ENCODE measurements around the gene EDEM3. TPM values are rescaled to one million over a fixed set of nuclear protein-coding genes. Genes with fewer than 3 reads are reported as not detected.

Gene EDEM3
- total RNA-seq, 1 donor from 2014 or later = 37.5 TPM

GRCh38 chr1:184664042-184664660 is 90.5 kb downstream of the EDEM3 start:
- Mint-ChIP-seq H3K27me3 (peaks cover 35% of the 10 kb centered on the region), H3K9me3 (ENCODE audit: low read depth) (no peaks in the 10 kb centered on the region), H3K4me1 (ENCODE audit: low read depth) (peaks cover 11% of the 10 kb centered on the region), H3K27ac (no peak overlapping the region), H3K4me3 (ENCODE audit: low read depth) (peak overlapping the region; percentile 55), H3K36me3 (ENCODE audit: insufficient read depth) (no peaks in the 10 kb centered on the region)
- peak; percentile 89 for TF ChIP-seq CTCF (IDR thresholded peaks at IDR 0.05; ENCODE audit: unreplicated experiment)
- peak; percentile 70 for DNase-seq (ENCODE audit: low spot score, unreplicated experiment)

GRCh38 chr1:184661801-184662200 is 92.9 kb downstream of the EDEM3 start:
- H3K4me3 Mint-ChIP-seq (ENCODE audit: low read depth) = no peak overlapping the region
- no peaks in the 10 kb centered on the region for H3K9me3 Mint-ChIP-seq (ENCODE audit: low read depth)
- no peaks in the 10 kb centered on the region for H3K36me3 Mint-ChIP-seq (ENCODE audit: insufficient read depth)
- no peak for TF ChIP-seq CTCF (IDR thresholded peaks at IDR 0.05; ENCODE audit: unreplicated experiment)
- H3K27ac Mint-ChIP-seq = no peak overlapping the region
- H3K4me1 Mint-ChIP-seq (ENCODE audit: low read depth) = peaks cover 6% of the 10 kb centered on the region
- no peak for DNase-seq (ENCODE audit: low spot score, unreplicated experiment)
- H3K27me3 Mint-ChIP-seq = peaks cover 30% of the 10 kb centered on the region

- Mint-ChIP-seq H3K27me3 (peaks cover 24% of the 10 kb centered on the region), H3K4me1 (ENCODE audit: low read depth) (peaks cover 6% of the 10 kb centered on the region), H3K4me3 (ENCODE audit: low read depth) (no peak overlapping the region)
These were observed 94.0 kb downstream of the EDEM3 start for GRCh38 chr1:184660462-184661191.

GRCh38 chr1:184658055-184658454 is 96.6 kb downstream of the EDEM3 start:
- no peaks in the 10 kb centered on the region for H3K4me1 Mint-ChIP-seq (ENCODE audit: low read depth)
- TF ChIP-seq CTCF (IDR thresholded peaks at IDR 0.05; ENCODE audit: unreplicated experiment) = no peak
- H3K36me3 Mint-ChIP-seq (ENCODE audit: insufficient read depth) = no peaks in the 10 kb centered on the region
- H3K4me3 Mint-ChIP-seq (ENCODE audit: low read depth) = no peak overlapping the region
- peaks cover 6% of the 10 kb centered on the region for H3K27me3 Mint-ChIP-seq
- H3K27ac Mint-ChIP-seq = no peak overlapping the region
- DNase-seq (ENCODE audit: low spot score, unreplicated experiment) = no peak
- no peaks in the 10 kb centered on the region for H3K9me3 Mint-ChIP-seq (ENCODE audit: low read depth)

More at GRCh38 chr1:184660462-184661191, 94.0 kb downstream of the EDEM3 start:
- Mint-ChIP-seq H3K36me3 (ENCODE audit: insufficient read depth) (no peaks in the 10 kb centered on the region), H3K27ac (no peak overlapping the region), H3K9me3 (ENCODE audit: low read depth) (no peaks in the 10 kb centered on the region)
- no peak for DNase-seq (ENCODE audit: low spot score, unreplicated experiment)
- no peak for TF ChIP-seq CTCF (IDR thresholded peaks at IDR 0.05; ENCODE audit: unreplicated experiment)

- Mint-ChIP-seq H3K4me1 (ENCODE audit: low read depth) (no peaks in the 10 kb centered on the region), H3K36me3 (ENCODE audit: insufficient read depth) (no peaks in the 10 kb centered on the region), H3K27me3 (no peaks in the 10 kb centered on the region), H3K4me3 (ENCODE audit: low read depth) (no peak overlapping the region), H3K9me3 (ENCODE audit: low read depth) (no peaks in the 10 kb centered on the region), H3K27ac (no peak overlapping the region)
- TF ChIP-seq CTCF (IDR thresholded peaks at IDR 0.05; ENCODE audit: unreplicated experiment) = no peak
- no peak for DNase-seq (ENCODE audit: low spot score, unreplicated experiment)
These were observed 98.4 kb downstream of the EDEM3 start for GRCh38 chr1:184656221-184656620.
